Transverse colon (tissue), 4 donors: ENCODE data around the gene GLIS1.

Source experiments
- POLR2A ChIP-seq: fragments of 450-650 bp; IDR thresholded peaks from one replicate; pipeline ENCODE4 v1.6.1; 2016; ENCODE audit warnings: antibody characterized with exemption, mild to moderate bottlenecking, moderate library complexity
- POLR2AphosphoS5 ChIP-seq, 3 donors: sonication (generic); formaldehyde crosslinking; IDR thresholded peaks; one replicate each; pipeline ENCODE4 v1.6.1; 2016; ENCODE audit warnings: antibody characterized with exemption in 3 of 3
- TF ChIP-seq, protein P1 (sequence below), 5 experiments: fragments of 200-600 bp in 3 of 5; fragments of 450-650 bp in 2 of 5; sonication (generic) in 3 of 5; IDR thresholded peaks; 1 replicate in 2 of 5; 2 replicates in 3 of 5; pipeline ENCODE4 v1.5.1; 2016 to 2017; ENCODE audit warnings: antibody characterized with exemption in 5 of 5, inconsistent platforms in 3 of 5, mild to moderate bottlenecking in 2 of 5, moderate library complexity in 1 of 5

DNA sequence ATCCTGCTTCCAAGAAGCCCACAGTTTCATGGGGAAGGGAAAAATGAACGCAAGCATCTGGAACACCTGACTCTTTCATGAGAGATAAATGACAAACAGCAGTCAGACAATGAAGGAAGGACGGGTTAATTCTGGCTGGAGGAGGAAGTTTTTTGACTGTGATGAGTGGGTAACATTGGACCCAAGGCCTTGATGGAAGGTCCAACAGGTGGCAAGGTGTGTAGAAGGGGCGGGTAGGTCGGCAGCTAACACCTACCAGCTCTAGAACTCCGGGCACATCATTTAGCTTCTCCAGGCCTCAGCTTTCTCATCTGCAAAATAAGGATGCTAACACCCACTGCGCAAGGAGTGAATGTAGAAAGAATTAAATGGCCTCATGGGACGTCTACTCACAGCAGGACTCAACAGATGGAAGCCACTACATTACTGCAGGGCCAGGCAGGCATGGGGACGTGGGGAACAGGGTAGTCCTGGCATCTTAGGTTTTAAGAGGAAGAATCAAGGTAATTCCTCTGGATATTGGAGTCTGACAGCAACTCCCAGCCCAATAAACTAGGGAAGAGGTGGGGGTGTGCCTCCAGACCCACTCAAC lies 12.9 kb downstream of the GLIS1 start:
- TF ChIP-seq, protein P1, sequence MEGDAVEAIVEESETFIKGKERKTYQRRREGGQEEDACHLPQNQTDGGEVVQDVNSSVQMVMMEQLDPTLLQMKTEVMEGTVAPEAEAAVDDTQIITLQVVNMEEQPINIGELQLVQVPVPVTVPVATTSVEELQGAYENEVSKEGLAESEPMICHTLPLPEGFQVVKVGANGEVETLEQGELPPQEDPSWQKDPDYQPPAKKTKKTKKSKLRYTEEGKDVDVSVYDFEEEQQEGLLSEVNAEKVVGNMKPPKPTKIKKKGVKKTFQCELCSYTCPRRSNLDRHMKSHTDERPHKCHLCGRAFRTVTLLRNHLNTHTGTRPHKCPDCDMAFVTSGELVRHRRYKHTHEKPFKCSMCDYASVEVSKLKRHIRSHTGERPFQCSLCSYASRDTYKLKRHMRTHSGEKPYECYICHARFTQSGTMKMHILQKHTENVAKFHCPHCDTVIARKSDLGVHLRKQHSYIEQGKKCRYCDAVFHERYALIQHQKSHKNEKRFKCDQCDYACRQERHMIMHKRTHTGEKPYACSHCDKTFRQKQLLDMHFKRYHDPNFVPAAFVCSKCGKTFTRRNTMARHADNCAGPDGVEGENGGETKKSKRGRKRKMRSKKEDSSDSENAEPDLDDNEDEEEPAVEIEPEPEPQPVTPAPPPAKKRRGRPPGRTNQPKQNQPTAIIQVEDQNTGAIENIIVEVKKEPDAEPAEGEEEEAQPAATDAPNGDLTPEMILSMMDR (IDR thresholded peaks at IDR 0.05): no peak
- TF ChIP-seq POLR2A (no peak), POLR2AphosphoS5 (IDR thresholded peaks at IDR 0.05) (no peak)
